Measurements from ENCODE around the gene ZSWIM7.

ZSWIM7 gene

DNA sequence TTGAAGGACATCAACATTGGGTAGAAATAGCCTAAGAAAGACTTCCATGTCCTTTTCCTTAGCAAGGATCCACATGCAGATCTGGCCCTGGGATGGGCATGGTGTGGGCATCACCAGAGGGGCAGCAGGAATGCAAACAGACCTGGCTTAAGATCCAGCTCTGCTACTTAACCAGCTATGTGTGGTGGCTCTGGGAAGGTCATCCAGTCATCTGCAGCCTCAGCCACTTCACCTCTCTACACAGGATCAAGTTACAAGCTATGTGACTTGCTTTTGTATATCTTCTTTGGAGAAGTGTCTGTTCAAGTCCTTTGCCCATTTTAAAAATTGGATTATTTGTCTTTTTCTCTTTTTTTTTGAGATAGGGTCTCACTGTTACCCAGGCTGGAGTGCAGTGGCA is 68.1 kb downstream of the ZSWIM7 start:
- ATAC-seq (ENCODE audit: insufficient read depth, low read depth) = no peak
- no peaks in the 10 kb centered on the region for H3K4me1 ChIP-seq (ENCODE audit: insufficient read depth, low read length)
- H2AFZ ChIP-seq (ENCODE audit: low read depth, low read length) = no peak overlapping the region
- 0 out of 2 replicates have a peak, but pooled peaks cover under 1% of the 10 kb centered on the region for H4K20me1 ChIP-seq (ENCODE audit: insufficient read depth, low read length)
- DNase-seq = no peak
- no peaks in the 10 kb centered on the region for H3K79me2 ChIP-seq (ENCODE audit: insufficient read depth, low read length)
- no peak overlapping the region for H3K9ac ChIP-seq (ENCODE audit: low read depth, low read length)
- H3K36me3 ChIP-seq (ENCODE audit: insufficient read depth, low read length) = no peaks in the 10 kb centered on the region
- no peaks in the 10 kb centered on the region for H3K27me3 ChIP-seq (ENCODE audit: insufficient read depth, low read length, poor library complexity)
- no peak overlapping the region for H3K4me2 ChIP-seq (ENCODE audit: insufficient read depth, low read length)
- TF ChIP-seq, protein P1, sequence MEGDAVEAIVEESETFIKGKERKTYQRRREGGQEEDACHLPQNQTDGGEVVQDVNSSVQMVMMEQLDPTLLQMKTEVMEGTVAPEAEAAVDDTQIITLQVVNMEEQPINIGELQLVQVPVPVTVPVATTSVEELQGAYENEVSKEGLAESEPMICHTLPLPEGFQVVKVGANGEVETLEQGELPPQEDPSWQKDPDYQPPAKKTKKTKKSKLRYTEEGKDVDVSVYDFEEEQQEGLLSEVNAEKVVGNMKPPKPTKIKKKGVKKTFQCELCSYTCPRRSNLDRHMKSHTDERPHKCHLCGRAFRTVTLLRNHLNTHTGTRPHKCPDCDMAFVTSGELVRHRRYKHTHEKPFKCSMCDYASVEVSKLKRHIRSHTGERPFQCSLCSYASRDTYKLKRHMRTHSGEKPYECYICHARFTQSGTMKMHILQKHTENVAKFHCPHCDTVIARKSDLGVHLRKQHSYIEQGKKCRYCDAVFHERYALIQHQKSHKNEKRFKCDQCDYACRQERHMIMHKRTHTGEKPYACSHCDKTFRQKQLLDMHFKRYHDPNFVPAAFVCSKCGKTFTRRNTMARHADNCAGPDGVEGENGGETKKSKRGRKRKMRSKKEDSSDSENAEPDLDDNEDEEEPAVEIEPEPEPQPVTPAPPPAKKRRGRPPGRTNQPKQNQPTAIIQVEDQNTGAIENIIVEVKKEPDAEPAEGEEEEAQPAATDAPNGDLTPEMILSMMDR (IDR thresholded peaks at IDR 0.05; ENCODE audit: borderline replicate concordance, extremely low read depth, low read length, poor library complexity, severe bottlenecking) = no peak
- TF ChIP-seq EZH2 (IDR thresholded peaks at IDR 0.05; ENCODE audit: borderline replicate concordance, low read depth, low read length, severe bottlenecking) = no peak
- H3K9me3 ChIP-seq (ENCODE audit: insufficient read depth, low read length, severe bottlenecking) = no peaks in the 10 kb centered on the region
- H3K27ac ChIP-seq (ENCODE audit: low read length) = no peak overlapping the region
- no peak overlapping the region for H3K4me3 ChIP-seq (ENCODE audit: low read depth in 1 of 2, low read length in 2 of 2)

DNA sequence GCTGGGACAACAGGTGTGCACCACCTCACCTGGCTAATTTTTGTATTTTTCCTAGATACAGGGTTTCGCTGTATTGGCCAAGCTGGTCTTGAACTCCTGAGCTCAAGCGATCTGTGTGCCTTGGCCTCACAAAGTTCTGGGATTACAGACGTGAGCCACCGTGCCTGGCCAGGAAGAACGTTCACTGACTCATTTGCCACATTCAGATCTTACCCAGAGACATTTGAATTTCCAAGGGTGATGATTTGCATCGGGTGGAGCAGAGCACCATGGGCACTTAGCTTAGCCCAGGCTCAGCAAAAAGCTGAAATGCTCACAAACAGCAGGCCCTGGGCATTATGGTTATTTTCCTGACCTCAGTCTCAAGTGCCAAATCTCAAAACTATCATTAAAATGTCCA is 69.1 kb downstream of the ZSWIM7 start:
- 0 out of 2 replicates have a peak, but pooled peaks cover 2% of the 10 kb centered on the region for H4K20me1 ChIP-seq (ENCODE audit: insufficient read depth, low read length)
- H2AFZ ChIP-seq (ENCODE audit: low read depth, low read length) = no peak overlapping the region
- H3K79me2 ChIP-seq (ENCODE audit: insufficient read depth, low read length) = no peaks in the 10 kb centered on the region
- H3K4me1 ChIP-seq (ENCODE audit: insufficient read depth, low read length) = no peaks in the 10 kb centered on the region
- H3K4me2 ChIP-seq (ENCODE audit: insufficient read depth, low read length) = no peak overlapping the region
- no peaks in the 10 kb centered on the region for H3K27me3 ChIP-seq (ENCODE audit: insufficient read depth, low read length, poor library complexity)
- TF ChIP-seq, protein P1 (IDR thresholded peaks at IDR 0.05; ENCODE audit: borderline replicate concordance, extremely low read depth, low read length, poor library complexity, severe bottlenecking) = no peak
- no peak for TF ChIP-seq EZH2 (IDR thresholded peaks at IDR 0.05; ENCODE audit: borderline replicate concordance, low read depth, low read length, severe bottlenecking)
- ATAC-seq (ENCODE audit: insufficient read depth, low read depth) (no peak), DNase-seq (no peak)
- no peaks in the 10 kb centered on the region for H3K36me3 ChIP-seq (ENCODE audit: insufficient read depth, low read length)
- H3K4me3 ChIP-seq (ENCODE audit: low read depth in 1 of 2, low read length in 2 of 2) = no peak overlapping the region
- no peak overlapping the region for H3K9ac ChIP-seq (ENCODE audit: low read depth, low read length)
- H3K9me3 ChIP-seq (ENCODE audit: insufficient read depth, low read length, severe bottlenecking) = no peaks in the 10 kb centered on the region
- H3K27ac ChIP-seq (ENCODE audit: low read length) = no peak overlapping the region

DNA sequence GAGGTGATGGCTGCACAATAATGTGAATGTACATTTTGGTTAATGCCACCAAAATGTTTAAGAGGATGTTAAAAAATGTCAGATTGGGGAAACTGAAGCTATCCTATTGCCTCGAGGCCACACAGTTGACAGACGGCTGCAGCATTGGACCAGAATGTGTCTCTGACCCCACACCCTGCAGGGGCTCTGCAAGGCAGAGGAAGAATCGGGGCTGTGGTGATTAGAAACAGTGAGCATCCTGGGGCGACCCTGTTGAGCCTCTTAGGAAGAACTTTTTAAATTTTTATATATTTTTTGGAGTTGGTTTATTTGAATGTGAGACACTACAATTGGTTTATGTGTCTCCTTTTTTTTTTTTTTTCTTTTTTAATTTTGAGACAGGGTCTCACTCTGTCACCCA is 69.6 kb downstream of the ZSWIM7 start:
- H3K36me3 ChIP-seq (ENCODE audit: insufficient read depth, low read length) = no peaks in the 10 kb centered on the region
- no peak overlapping the region for H3K9ac ChIP-seq (ENCODE audit: low read depth, low read length)
- no peaks in the 10 kb centered on the region for H3K79me2 ChIP-seq (ENCODE audit: insufficient read depth, low read length)
- H3K4me2 ChIP-seq (ENCODE audit: insufficient read depth, low read length) = no peak overlapping the region
- TF ChIP-seq EZH2 (IDR thresholded peaks at IDR 0.05; ENCODE audit: borderline replicate concordance, low read depth, low read length, severe bottlenecking) = no peak
- TF ChIP-seq, protein P1 (IDR thresholded peaks at IDR 0.05; ENCODE audit: borderline replicate concordance, extremely low read depth, low read length, poor library complexity, severe bottlenecking) = no peak
- H3K4me1 ChIP-seq (ENCODE audit: insufficient read depth, low read length) = no peaks in the 10 kb centered on the region
- H2AFZ ChIP-seq (ENCODE audit: low read depth, low read length) = no peak overlapping the region
- H3K4me3 ChIP-seq (ENCODE audit: low read depth in 1 of 2, low read length in 2 of 2) = no peak overlapping the region
- H4K20me1 ChIP-seq (ENCODE audit: insufficient read depth, low read length) = 0 out of 2 replicates have a peak, but pooled peaks cover 2% of the 10 kb centered on the region
- no peaks in the 10 kb centered on the region for H3K9me3 ChIP-seq (ENCODE audit: insufficient read depth, low read length, severe bottlenecking)
- no peaks in the 10 kb centered on the region for H3K27me3 ChIP-seq (ENCODE audit: insufficient read depth, low read length, poor library complexity)
- no peak overlapping the region for H3K27ac ChIP-seq (ENCODE audit: low read length)
- DNase-seq (no peak), ATAC-seq (ENCODE audit: insufficient read depth, low read depth) (no peak)
